GM19035 (cell line): ENCODE measurements around the gene RHOT2.

Experiments used
- ATAC-seq: cut with Tn5 transposase; IDR thresholded peaks from one replicate; pipeline ENCODE4 v1.9.1; 2021; ENCODE audit not compliant: unreplicated experiment

The RHOT2 gene

GRCh38 chr16:695355-696089 is 27.6 kb downstream of the RHOT2 start:
- ATAC-seq, result no peak

- ATAC-seq, result no peak
Measured at GRCh38 chr16:698911-699671, 31.2 kb downstream of the RHOT2 start.

GRCh38 chr16:700684-701584 is 33.0 kb downstream of the RHOT2 start:
- no peak for ATAC-seq

GRCh38 chr16:702341-702740 is 34.4 kb downstream of the RHOT2 start:
- ATAC-seq, result no peak

GRCh38 chr16:703406-703805 is 35.5 kb downstream of the RHOT2 start:
- ATAC-seq, result no peak

- no peak for ATAC-seq
Measured at GRCh38 chr16:704047-704446, 36.1 kb downstream of the RHOT2 start.

GRCh38 chr16:704552-705380 is 36.8 kb downstream of the RHOT2 start:
- ATAC-seq, result no peak

GRCh38 chr16:705431-706188 is 37.7 kb downstream of the RHOT2 start, which contains the start of gene FBXL16:
TSS of gene FBXL16 (minus strand) at chr16:705801. CDS start at chr16:697405, 8,396 bp downstream.
- no peak for ATAC-seq

- ATAC-seq, result no peak
Measured at GRCh38 chr16:706189-707061, 38.5 kb downstream of the RHOT2 start.

GRCh38 chr16:707062-707538 is 39.2 kb downstream of the RHOT2 start:
- ATAC-seq, result no peak

- no peak for ATAC-seq
Measured at GRCh38 chr16:708019-708418, 40.1 kb downstream of the RHOT2 start.

GRCh38 chr16:708959-709358 is 41.0 kb downstream of the RHOT2 start:
- no peak for ATAC-seq

GRCh38 chr16:709566-710499 is 41.9 kb downstream of the RHOT2 start:
- ATAC-seq, result no peak

- ATAC-seq, result no peak
Measured at GRCh38 chr16:710500-711075, 42.7 kb downstream of the RHOT2 start.

- no peak for ATAC-seq
Measured at GRCh38 chr16:711084-711483, 43.2 kb downstream of the RHOT2 start.

GRCh38 chr16:711548-712320 is 43.8 kb downstream of the RHOT2 start:
- ATAC-seq, result no peak
